PC-9 (cell line): ENCODE measurements around the gene BCAS3. TPM values are rescaled to one million over a fixed set of nuclear protein-coding genes. Genes with fewer than 3 reads are reported as not detected.

Experiments used
- BruUV-seq: library from RNA; stranded (reverse); fragments of 400-500 nt; replicated peaks from 2 replicates; lab custom pipeline; 2021; lab: Mats Ljungman, UMichigan
- CTCF ChIA-PET: fragments of 300-600 bp; sonication (Branson Sonifier 250); formaldehyde crosslinking; loops from one replicate; lab custom pipeline; 2022; ENCODE audit warnings: antibody characterized with exemption; lab: Charles Lee
- POLR2A ChIA-PET: fragments of 300-600 bp; sonication (Branson Sonifier 250); formaldehyde crosslinking; loops from one replicate; lab custom pipeline; 2022; ENCODE audit warnings: antibody characterized with exemption; ENCODE audit not compliant: unreplicated experiment; lab: Charles Lee
- DNase-seq, 2 experiments: peaks; one replicate each; pipeline versions ENCODE4 v3.0.0 to v3.0.0-alpha.2; 2015 to 2022; ENCODE audit warnings: mixed read lengths in 1 of 2
- H2AFZ ChIP-seq: fragments of 200-600 bp; sonication (generic); 2 replicates; pipeline ENCODE4 v1.8.1; 2017; ENCODE audit warnings: antibody characterized with exemption
- H3F3A ChIP-seq: fragments of 200-600 bp; sonication (generic); 2 replicates; pipeline ENCODE4 v1.8.1; 2017; ENCODE audit warnings: antibody characterized with exemption, mild to moderate bottlenecking, low read depth; ENCODE audit not compliant: insufficient read depth
- H3K27ac ChIP-seq: fragments of 200-600 bp; sonication (generic); 2 replicates; pipeline ENCODE4 v1.6.1; 2016; ENCODE audit warnings: mixed run types
- H3K27me3 ChIP-seq: fragments of 200-600 bp; sonication (generic); 2 replicates; pipeline ENCODE4 v1.6.1; 2016; ENCODE audit warnings: low read depth, mixed run types; ENCODE audit not compliant: insufficient read depth
- H3K36me3 ChIP-seq: fragments of 200-600 bp; sonication (generic); 2 replicates; pipeline ENCODE4 v1.6.1; 2016; ENCODE audit warnings: low read depth, mixed run types
- H3K4me1 ChIP-seq: fragments of 200-600 bp; sonication (generic); replicated peaks from 2 replicates; pipeline ENCODE4 v1.6.1; 2016; ENCODE audit warnings: mixed run types; ENCODE audit not compliant: insufficient read depth
- H3K4me2 ChIP-seq: fragments of 200-600 bp; sonication (generic); 2 replicates; pipeline ENCODE4 v1.6.1; 2017; ENCODE audit warnings: mixed run types
- H3K4me3 ChIP-seq: fragments of 200-600 bp; sonication (generic); 2 replicates; pipeline ENCODE4 v1.6.1; 2016; ENCODE audit warnings: mixed run types
- H3K79me2 ChIP-seq: fragments of 200-600 bp; sonication (generic); 2 replicates; pipeline ENCODE4 v1.6.1; 2017; ENCODE audit warnings: low read depth, mixed run types
- H3K9me2 ChIP-seq: fragments of 200-600 bp; sonication (generic); 2 replicates; pipeline ENCODE4 v1.8.1; 2017; ENCODE audit warnings: mild to moderate bottlenecking; ENCODE audit not compliant: insufficient read depth
- H3K9me3 ChIP-seq: fragments of 200-600 bp; sonication (generic); 2 replicates; pipeline ENCODE4 v1.8.1; 2016; ENCODE audit warnings: low read depth; ENCODE audit not compliant: insufficient read depth
- H4K20me1 ChIP-seq: fragments of 200-600 bp; sonication (generic); 2 replicates; pipeline ENCODE4 v1.8.1; 2017; ENCODE audit not compliant: insufficient read depth
- EZH2 ChIP-seq: fragments of 200-600 bp; sonication (generic); IDR thresholded peaks from 2 replicates; pipeline ENCODE4 v1.8.0; 2017; ENCODE audit warnings: antibody characterized with exemption, low read depth
- intact Hi-C: fragments of 100-400 bp; cut with micrococcal nuclease; formaldehyde crosslinking; loops from one replicate; pipeline ENCODE4 v1.10.0; 2022; ENCODE audit not compliant: unreplicated experiment
- total RNA-seq: library from RNA; stranded (reverse); gene quantifications from 2 replicates; pipeline ENCODE4 v1.2.3, GENCODE V29; 2021
- TF ChIP-seq, protein P1 (sequence below): fragments of 200-600 bp; sonication (generic); conservative IDR thresholded peaks from 2 replicates; pipeline ENCODE4 v1.6.1; 2017; ENCODE audit warnings: mixed run types, antibody characterized with exemption, mild to moderate bottlenecking, moderate library complexity

Gene BCAS3
- total RNA-seq, 1 experiment from 2014 or later = 26.0 TPM

DNA sequence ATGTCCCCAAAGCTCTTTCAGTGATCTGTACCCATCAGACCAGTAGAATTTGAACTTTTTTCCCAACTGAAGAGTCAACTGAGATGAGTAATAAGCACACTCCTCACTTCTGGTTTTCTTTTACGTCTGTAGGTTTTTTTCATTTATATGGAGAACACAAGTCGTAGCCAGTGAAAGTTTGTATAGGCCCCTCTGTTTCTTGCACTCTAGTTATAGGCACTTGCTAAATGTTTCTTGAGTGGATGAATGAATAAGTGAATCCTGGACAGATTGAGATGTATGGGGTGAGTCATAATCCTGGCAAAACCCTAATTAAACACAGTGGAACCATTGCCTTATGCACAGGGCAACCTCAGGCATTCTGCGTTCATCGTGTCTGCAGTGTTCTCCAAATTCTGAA, 528.3 kb downstream of the BCAS3 start:
- no peaks in the 10 kb centered on the region for H3K27me3 ChIP-seq
- H3K9me2 ChIP-seq = no peaks in the 10 kb centered on the region
- H3K36me3 ChIP-seq = no peaks in the 10 kb centered on the region
- POLR2A ChIA-PET = no interaction called here
- CTCF ChIA-PET = no interaction called here
- H2AFZ ChIP-seq = no peak overlapping the region
- no peak overlapping the region for H3K27ac ChIP-seq
- no peaks in the 10 kb centered on the region for H3K9me3 ChIP-seq
- H3F3A ChIP-seq = no peaks in the 10 kb centered on the region
- H3K4me1 ChIP-seq = no peaks in the 10 kb centered on the region
- no peak for TF ChIP-seq EZH2
- TF ChIP-seq, protein P1, sequence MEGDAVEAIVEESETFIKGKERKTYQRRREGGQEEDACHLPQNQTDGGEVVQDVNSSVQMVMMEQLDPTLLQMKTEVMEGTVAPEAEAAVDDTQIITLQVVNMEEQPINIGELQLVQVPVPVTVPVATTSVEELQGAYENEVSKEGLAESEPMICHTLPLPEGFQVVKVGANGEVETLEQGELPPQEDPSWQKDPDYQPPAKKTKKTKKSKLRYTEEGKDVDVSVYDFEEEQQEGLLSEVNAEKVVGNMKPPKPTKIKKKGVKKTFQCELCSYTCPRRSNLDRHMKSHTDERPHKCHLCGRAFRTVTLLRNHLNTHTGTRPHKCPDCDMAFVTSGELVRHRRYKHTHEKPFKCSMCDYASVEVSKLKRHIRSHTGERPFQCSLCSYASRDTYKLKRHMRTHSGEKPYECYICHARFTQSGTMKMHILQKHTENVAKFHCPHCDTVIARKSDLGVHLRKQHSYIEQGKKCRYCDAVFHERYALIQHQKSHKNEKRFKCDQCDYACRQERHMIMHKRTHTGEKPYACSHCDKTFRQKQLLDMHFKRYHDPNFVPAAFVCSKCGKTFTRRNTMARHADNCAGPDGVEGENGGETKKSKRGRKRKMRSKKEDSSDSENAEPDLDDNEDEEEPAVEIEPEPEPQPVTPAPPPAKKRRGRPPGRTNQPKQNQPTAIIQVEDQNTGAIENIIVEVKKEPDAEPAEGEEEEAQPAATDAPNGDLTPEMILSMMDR = no peak
- no peaks in the 10 kb centered on the region for H4K20me1 ChIP-seq
- H3K4me3 ChIP-seq = no peak overlapping the region
- DNase-seq = no peak
- intact Hi-C loops = no loop called here
- BruUV-seq = no TSS peak
- no peak overlapping the region for H3K4me2 ChIP-seq
- H3K79me2 ChIP-seq = no peaks in the 10 kb centered on the region

DNA sequence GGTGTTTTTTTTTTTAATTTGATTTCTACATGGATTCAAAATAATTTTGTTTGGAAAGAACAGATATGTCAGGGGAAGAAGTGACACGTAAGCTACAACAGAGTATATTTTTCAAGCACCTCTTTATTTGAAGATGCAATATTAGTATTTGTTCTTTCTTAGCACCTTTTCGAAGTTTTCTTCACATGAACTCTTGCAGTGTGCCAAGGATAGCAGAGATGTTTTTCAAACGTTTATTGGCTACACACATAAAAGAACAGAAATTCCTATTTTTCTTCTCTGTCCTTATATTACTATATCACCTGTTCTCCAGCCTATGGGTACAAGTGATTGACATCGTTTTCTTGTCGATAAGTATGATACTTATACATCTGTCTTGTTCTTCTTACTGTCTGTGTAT, 529.3 kb downstream of the BCAS3 start:
- Histone ChIP-seq H3K4me1 (no peaks in the 10 kb centered on the region), H3K27me3 (no peaks in the 10 kb centered on the region), H3K36me3 (no peaks in the 10 kb centered on the region), H3K27ac (no peak overlapping the region), H3K9me3 (no peaks in the 10 kb centered on the region), H4K20me1 (no peaks in the 10 kb centered on the region), H2AFZ (no peak overlapping the region), H3K9me2 (no peaks in the 10 kb centered on the region), H3K4me2 (no peak overlapping the region), H3F3A (no peaks in the 10 kb centered on the region), H3K4me3 (no peak overlapping the region), H3K79me2 (no peaks in the 10 kb centered on the region)
- no peak for TF ChIP-seq EZH2
- TF ChIP-seq, protein P1 = no peak
- POLR2A ChIA-PET = interaction anchor here (0.7 kb wide), 1 partner anchor 463 kb away, joined by 22 read pairs; no protein-coding TSS in a partner anchor
- CTCF ChIA-PET = no interaction called here
- no TSS peak for BruUV-seq
- intact Hi-C loops = no loop called here
- no peak for DNase-seq

- Histone ChIP-seq H3K4me3 (no peak overlapping the region), H3K4me2 (no peak overlapping the region), H3K36me3 (no peaks in the 10 kb centered on the region), H3K27ac (no peak overlapping the region), H3F3A (no peaks in the 10 kb centered on the region), H3K9me2 (no peaks in the 10 kb centered on the region), H3K27me3 (no peaks in the 10 kb centered on the region), H3K4me1 (no peaks in the 10 kb centered on the region), H4K20me1 (no peaks in the 10 kb centered on the region), H3K79me2 (no peaks in the 10 kb centered on the region), H2AFZ (no peak overlapping the region), H3K9me3 (no peaks in the 10 kb centered on the region)
- intact Hi-C loops = no loop called here
- ChIA-PET CTCF (interaction anchor here (0.6 kb wide), 1 partner anchor 185 kb away, joined by 4 read pairs; no protein-coding TSS in a partner anchor), POLR2A (interaction anchor here (0.7 kb wide), 1 partner anchor 196 kb away, joined by 5 read pairs; no protein-coding TSS in a partner anchor)
- DNase-seq = no peak
- TF ChIP-seq EZH2 = no peak
- TF ChIP-seq, protein P1 = no peak
- no TSS peak for BruUV-seq
Measured at GRCh38 chr17:61208301-61209105, 530.9 kb downstream of the BCAS3 start.
